SK-N-SH treated with all-trans-retinoic acid at 6 μM for 48 hours (cell line): ENCODE measurements around the gene SEC61B.

ENCODE experiments used
- ISL1 ChIP-seq: fragments of 250-450 bp; sonication (Bioruptor Pico); IDR thresholded peaks from 2 replicates; pipeline ENCODE4 v2.1.2; 2022; ENCODE audit warnings: mild to moderate bottlenecking, moderate library complexity
- OSR1 ChIP-seq: fragments of 250-450 bp; sonication (Bioruptor Pico); IDR thresholded peaks from 2 replicates; pipeline ENCODE4 v1.8.0; 2022; ENCODE audit warnings: moderate library complexity, mild to moderate bottlenecking, inconsistent platforms
- RARB ChIP-seq: fragments of 250-450 bp; sonication (Bioruptor Pico); IDR thresholded peaks from 2 replicates; pipeline ENCODE4 v1.8.0; 2021; ENCODE audit warnings: mild to moderate bottlenecking, moderate library complexity
- SNAI2 ChIP-seq: fragments of 250-450 bp; sonication (Bioruptor Pico); IDR thresholded peaks from 2 replicates; pipeline ENCODE4 v1.5.0; 2020; ENCODE audit warnings: mild to moderate bottlenecking, moderate library complexity
- ZC3H10 ChIP-seq: fragments of 250-450 bp; sonication (Bioruptor Pico); IDR thresholded peaks from 2 replicates; pipeline ENCODE4 v1.5.1; 2021; ENCODE audit warnings: mild to moderate bottlenecking, moderate library complexity
- ZFP3 ChIP-seq: fragments of 250-450 bp; sonication (Bioruptor Pico); IDR thresholded peaks from 2 replicates; pipeline ENCODE4 v1.5.0; 2020; ENCODE audit warnings: mild to moderate bottlenecking, moderate library complexity
- ZFP30 ChIP-seq: fragments of 450-650 bp; formaldehyde crosslinking; IDR thresholded peaks from 2 replicates; pipeline ENCODE4 v1.5.0; 2022; ENCODE audit warnings: mild to moderate bottlenecking, moderate library complexity
- ZNF565 ChIP-seq: fragments of 450-650 bp; formaldehyde crosslinking; conservative IDR thresholded peaks from 2 replicates; pipeline ENCODE4 v1.5.0; 2020; ENCODE audit warnings: low read depth, mild to moderate bottlenecking, moderate library complexity
- TF ChIP-seq, protein P1 (sequence below): fragments of 250-450 bp; sonication (Bioruptor Pico); IDR thresholded peaks from 2 replicates; pipeline ENCODE4 v1.5.1; 2020; ENCODE audit warnings: low read depth, mild to moderate bottlenecking, moderate library complexity
- TF ChIP-seq, protein P2 (sequence below): fragments of 250-450 bp; sonication (Bioruptor Pico); IDR thresholded peaks from 2 replicates; pipeline ENCODE4 v1.5.0; 2020; ENCODE audit warnings: mild to moderate bottlenecking, moderate library complexity
- TF ChIP-seq, protein P3 (sequence below): fragments of 250-450 bp; sonication (Bioruptor Pico); IDR thresholded peaks from 2 replicates; pipeline ENCODE4 v1.8.0; 2020; ENCODE audit warnings: mild to moderate bottlenecking, moderate library complexity, borderline replicate concordance

- TF ChIP-seq SNAI2 (CRISPR knock-in tag) (no peak), ZFP3 (CRISPR knock-in tag) (no peak), ISL1 (CRISPR knock-in tag) (no peak), OSR1 (no peak), ZFP30 (no peak), ZNF565 (CRISPR knock-in tag) (no peak), RARB (CRISPR knock-in tag) (no peak), ZC3H10 (CRISPR knock-in tag) (no peak)
- TF ChIP-seq, protein P1, sequence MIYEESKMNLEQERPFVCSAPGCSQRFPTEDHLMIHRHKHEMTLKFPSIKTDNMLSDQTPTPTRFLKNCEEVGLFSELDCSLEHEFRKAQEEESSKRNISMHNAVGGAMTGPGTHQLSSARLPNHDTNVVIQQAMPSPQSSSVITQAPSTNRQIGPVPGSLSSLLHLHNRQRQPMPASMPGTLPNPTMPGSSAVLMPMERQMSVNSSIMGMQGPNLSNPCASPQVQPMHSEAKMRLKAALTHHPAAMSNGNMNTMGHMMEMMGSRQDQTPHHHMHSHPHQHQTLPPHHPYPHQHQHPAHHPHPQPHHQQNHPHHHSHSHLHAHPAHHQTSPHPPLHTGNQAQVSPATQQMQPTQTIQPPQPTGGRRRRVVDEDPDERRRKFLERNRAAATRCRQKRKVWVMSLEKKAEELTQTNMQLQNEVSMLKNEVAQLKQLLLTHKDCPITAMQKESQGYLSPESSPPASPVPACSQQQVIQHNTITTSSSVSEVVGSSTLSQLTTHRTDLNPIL (CRISPR knock-in tag) = no peak
- TF ChIP-seq, protein P2, sequence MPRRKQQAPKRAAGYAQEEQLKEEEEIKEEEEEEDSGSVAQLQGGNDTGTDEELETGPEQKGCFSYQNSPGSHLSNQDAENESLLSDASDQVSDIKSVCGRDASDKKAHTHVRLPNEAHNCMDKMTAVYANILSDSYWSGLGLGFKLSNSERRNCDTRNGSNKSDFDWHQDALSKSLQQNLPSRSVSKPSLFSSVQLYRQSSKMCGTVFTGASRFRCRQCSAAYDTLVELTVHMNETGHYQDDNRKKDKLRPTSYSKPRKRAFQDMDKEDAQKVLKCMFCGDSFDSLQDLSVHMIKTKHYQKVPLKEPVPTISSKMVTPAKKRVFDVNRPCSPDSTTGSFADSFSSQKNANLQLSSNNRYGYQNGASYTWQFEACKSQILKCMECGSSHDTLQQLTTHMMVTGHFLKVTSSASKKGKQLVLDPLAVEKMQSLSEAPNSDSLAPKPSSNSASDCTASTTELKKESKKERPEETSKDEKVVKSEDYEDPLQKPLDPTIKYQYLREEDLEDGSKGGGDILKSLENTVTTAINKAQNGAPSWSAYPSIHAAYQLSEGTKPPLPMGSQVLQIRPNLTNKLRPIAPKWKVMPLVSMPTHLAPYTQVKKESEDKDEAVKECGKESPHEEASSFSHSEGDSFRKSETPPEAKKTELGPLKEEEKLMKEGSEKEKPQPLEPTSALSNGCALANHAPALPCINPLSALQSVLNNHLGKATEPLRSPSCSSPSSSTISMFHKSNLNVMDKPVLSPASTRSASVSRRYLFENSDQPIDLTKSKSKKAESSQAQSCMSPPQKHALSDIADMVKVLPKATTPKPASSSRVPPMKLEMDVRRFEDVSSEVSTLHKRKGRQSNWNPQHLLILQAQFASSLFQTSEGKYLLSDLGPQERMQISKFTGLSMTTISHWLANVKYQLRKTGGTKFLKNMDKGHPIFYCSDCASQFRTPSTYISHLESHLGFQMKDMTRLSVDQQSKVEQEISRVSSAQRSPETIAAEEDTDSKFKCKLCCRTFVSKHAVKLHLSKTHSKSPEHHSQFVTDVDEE (CRISPR knock-in tag) = no peak
- TF ChIP-seq, protein P3, sequence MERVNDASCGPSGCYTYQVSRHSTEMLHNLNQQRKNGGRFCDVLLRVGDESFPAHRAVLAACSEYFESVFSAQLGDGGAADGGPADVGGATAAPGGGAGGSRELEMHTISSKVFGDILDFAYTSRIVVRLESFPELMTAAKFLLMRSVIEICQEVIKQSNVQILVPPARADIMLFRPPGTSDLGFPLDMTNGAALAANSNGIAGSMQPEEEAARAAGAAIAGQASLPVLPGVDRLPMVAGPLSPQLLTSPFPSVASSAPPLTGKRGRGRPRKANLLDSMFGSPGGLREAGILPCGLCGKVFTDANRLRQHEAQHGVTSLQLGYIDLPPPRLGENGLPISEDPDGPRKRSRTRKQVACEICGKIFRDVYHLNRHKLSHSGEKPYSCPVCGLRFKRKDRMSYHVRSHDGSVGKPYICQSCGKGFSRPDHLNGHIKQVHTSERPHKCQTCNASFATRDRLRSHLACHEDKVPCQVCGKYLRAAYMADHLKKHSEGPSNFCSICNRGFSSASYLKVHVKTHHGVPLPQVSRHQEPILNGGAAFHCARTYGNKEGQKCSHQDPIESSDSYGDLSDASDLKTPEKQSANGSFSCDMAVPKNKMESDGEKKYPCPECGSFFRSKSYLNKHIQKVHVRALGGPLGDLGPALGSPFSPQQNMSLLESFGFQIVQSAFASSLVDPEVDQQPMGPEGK (CRISPR knock-in tag) = no peak
Observed at GRCh38 chr9:99224445-99224844, 2.4 kb downstream of the SEC61B start.
